HG03342 (cell line): ENCODE measurements around the gene ABCB8.

Experiments
- ATAC-seq: cut with Tn5 transposase; IDR thresholded peaks from one replicate; pipeline ENCODE4 v1.9.1; 2021; ENCODE audit warnings: mild to moderate bottlenecking, moderate library complexity; ENCODE audit not compliant: unreplicated experiment

ABCB8 gene

DNA sequence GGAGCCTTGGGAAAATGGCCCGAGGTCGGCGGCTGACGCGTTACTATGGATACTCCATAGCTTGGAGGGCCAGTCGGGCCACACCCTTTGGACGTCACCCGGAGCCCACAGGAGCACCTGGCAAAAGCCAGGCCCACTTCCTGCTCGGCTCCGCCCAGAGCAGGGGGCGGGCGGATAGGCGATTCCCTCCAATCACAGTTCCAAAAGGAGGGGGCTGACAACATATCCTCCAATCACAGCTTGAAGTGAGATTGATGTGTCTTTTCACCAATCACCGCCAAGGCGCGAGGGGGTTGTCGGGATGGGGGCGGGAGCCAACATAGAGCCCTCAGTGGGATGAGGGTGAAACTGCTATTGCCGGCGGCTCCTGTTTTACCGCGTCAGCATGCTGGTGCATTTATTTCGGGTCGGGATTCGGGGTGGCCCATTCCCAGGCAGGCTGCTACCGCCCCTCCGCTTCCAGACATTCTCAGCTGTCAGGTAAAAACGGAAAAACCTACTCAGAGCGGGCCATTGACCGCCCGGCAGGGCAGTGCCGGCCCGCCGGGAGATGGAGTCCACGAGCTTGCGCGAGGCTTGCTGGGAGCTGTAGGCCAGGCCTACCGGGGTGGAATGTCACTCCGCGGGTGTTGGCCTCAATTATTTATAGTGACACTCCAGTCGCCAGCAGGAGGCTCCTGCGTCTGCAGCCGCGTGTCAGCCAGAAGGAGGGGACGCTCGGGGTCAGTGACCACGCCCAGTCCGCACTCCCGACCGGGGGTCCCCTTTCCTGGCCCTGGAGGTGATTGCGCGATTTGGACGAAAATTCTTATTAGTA is at the start of gene ABCB8:
TSS of gene ABCB8 (plus strand) at position 320 of the 817 bp plus-strand sequence. CDS start at position 386, 66 bp downstream.
- ATAC-seq: peak; percentile 95

GRCh38 chr7:150979713-150980390 is 48.4 kb upstream of the ABCB8 start:
- no peak for ATAC-seq

DNA sequence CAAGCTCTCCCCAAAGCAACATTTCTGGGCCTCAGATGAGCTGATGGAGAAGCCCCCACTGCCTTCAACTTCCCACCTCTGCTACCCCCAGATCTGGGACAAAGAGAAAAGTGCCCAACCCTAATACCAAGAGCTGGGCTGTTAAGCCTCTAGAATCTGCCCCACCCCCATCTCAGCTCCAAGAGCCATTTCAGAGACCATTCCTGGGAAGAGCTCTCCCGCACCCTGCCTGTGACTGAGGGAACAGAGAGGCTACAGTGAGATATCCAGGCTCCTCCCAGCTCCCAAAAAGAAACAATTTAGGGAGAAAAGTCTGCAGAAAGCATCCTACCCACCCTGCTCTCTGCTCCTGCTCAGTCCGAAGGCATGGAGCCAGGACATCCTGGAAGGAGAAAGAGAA is 47.6 kb upstream of the ABCB8 start:
- ATAC-seq: no peak

DNA sequence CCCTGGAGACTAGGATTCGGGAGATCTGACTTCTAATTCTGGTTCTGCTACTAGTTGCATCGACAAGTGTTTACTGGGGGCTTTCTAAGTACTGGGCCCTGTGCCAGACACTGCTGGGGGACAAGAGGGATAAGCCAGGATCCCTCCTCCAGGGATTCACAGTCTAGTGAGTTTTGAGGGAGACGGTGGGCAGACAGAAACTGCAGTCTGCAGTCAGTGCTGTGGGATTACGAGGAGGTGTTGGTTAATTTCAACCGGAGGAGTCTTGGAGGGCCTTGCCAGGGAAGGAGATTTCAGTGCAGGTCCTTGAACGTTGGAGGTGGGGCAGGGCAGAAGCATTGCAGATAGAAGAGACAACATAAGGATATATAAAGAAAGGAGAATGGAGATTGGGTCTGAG is 46.6 kb upstream of the ABCB8 start:
- ATAC-seq: no peak

- ATAC-seq: no peak
Observed at GRCh38 chr7:150982351-150982750, 45.9 kb upstream of the ABCB8 start.

- ATAC-seq: no peak
Observed at GRCh38 chr7:150983893-150984368, 44.3 kb upstream of the ABCB8 start.

DNA sequence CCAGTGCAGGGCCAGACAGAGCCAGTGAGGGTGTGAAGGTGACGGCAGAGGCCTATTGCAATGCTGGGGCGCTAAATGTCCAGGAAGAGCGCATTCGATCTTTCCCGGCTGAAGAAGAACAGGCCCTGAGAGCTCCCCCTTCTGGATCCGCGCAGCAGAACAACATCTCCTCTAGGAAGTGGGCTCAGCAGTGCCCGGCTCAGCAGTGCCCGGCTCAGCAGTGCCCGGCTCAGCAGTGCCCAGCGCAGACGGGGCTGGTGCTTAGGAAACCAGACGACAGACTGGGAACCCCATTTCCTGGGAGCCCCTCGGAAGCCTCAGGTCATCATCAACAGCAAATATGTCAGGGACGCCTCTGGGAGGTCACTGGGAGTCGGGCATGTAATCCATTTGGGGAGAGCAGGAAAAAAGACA is 42.1 kb upstream of the ABCB8 start:
- ATAC-seq: no peak

GRCh38 chr7:150986556-150986955 is 41.7 kb upstream of the ABCB8 start:
- no peak for ATAC-seq

- ATAC-seq: no peak
Observed at GRCh38 chr7:150988230-150989226, 39.7 kb upstream of the ABCB8 start.

GRCh38 chr7:150989456-150989855 is 38.8 kb upstream of the ABCB8 start:
- no peak for ATAC-seq

- no peak for ATAC-seq
Observed at GRCh38 chr7:150990416-150991186, 37.6 kb upstream of the ABCB8 start, which contains the start of gene NOS3. Gene NOS3, plus strand, starts transcription at chr7:150991017. Its CDS starts 2,787 bp downstream, at chr7:150993804.

- ATAC-seq: no peak
Observed at GRCh38 chr7:150992051-150992640, 36.1 kb upstream of the ABCB8 start.

DNA sequence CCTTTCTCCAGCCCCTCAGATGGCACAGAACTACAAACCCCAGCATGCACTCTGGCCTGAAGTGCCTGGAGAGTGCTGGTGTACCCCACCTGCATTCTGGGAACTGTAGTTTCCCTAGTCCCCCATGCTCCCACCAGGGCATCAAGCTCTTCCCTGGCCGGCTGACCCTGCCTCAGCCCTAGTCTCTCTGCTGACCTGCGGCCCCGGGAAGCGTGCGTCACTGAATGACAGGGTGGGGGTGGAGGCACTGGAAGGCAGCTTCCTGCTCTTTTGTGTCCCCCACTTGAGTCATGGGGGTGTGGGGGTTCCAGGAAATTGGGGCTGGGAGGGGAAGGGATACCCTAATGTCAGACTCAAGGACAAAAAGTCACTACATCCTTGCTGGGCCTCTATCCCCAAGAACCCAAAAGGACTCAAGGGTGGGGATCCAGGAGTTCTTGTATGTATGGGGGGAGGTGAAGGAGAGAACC is 35.4 kb upstream of the ABCB8 start:
- ATAC-seq: peak; percentile 67

DNA sequence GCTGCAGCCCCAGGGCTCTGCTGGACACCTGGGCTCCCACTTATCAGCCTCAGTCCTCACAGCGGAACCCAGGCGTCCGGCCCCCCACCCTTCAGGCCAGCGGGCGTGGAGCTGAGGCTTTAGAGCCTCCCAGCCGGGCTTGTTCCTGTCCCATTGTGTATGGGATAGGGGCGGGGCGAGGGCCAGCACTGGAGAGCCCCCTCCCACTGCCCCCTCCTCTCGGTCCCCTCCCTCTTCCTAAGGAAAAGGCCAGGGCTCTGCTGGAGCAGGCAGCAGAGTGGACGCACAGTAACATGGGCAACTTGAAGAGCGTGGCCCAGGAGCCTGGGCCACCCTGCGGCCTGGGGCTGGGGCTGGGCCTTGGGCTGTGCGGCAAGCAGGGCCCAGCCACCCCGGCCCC is 34.7 kb upstream of the ABCB8 start:
- no peak for ATAC-seq

- ATAC-seq: no peak
Observed at GRCh38 chr7:150994141-150994837, 34.0 kb upstream of the ABCB8 start.

DNA sequence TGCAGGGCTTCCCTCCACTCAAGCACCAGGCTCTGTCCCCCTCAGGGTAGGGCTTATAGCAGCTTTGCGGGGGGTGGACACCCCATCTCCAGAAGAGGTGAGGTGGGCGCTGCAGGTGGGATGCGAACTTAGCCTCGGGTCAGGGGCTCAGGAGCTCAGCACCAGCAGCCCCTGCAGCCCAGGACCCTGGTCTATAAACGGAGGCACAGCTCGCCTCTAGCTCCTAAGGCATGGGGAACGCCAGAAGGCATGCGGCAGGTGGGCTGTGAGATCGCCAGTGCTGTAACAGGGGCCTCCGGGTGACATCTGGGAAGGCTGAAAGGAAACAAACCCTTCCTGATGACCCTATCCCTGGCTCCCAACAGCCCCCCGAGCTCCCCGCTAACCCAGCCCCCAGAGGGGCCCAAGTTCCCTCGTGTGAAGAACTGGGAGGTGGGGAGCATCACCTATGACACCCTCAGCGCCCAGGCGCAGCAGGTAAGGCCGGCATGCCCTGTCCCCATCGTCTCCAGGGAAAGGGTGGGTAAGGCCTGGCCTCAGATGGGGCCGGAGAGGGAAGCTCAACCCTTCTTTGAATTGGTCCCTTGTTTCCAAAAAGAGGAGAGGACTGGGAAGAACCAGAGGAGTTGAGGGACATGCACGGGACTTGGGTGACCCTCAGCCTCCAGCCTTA is 33.3 kb upstream of the ABCB8 start:
- no peak for ATAC-seq

DNA sequence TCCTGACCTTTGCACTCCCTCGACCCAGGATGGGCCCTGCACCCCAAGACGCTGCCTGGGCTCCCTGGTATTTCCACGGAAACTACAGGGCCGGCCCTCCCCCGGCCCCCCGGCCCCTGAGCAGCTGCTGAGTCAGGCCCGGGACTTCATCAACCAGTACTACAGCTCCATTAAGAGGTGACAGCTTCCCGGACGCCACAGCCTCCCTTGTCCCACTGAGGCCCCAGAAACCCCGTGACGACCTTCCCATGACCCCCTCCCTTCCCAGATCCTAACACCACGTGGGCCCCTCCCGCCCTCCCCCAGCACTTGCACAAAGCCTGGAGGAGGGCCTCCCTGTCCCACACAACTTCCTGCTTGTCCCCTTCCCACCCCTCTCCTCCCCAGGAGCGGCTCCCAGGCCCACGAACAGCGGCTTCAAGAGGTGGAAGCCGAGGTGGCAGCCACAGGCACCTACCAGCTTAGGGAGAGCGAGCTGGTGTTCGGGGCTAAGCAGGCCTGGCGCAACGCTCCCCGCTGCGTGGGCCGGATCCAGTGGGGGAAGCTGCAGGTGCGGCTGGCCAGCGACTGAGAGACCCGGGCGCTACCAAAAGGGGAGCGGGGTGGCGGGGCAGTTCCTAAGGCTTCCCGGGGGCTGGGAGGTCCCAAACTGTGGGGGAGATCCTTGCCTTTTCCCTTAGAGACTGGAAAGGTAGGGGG is 31.7 kb upstream of the ABCB8 start:
- ATAC-seq: no peak

- ATAC-seq: no peak
Observed at GRCh38 chr7:150997075-150997511, 31.2 kb upstream of the ABCB8 start.
